ENCODE results near the gene XRCC3. TPM values are rescaled to one million over a fixed set of nuclear protein-coding genes. Genes with fewer than 3 reads are reported as not detected.

The XRCC3 gene
- total and polyA plus RNA-seq, 10 of the 15 experiments (the other 5 are each of a cell fraction or from before 2014, with no cell fraction given): 0.37 to 52.0 (median 26.8) TPM

GRCh38 chr14:103741876-103742275 lies 26.6 kb upstream of the XRCC3 start:
- no peak for TF ChIP-seq POLR2A (IDR thresholded peaks at IDR 0.05; ENCODE audit: low read depth, low read length)
- TF ChIP-seq CEBPB (IDR thresholded peaks at IDR 0.05; ENCODE audit: borderline replicate concordance in 1 of 2, low read depth in 2 of 2, low read length in 2 of 2): no peak
- no peak for TF ChIP-seq CREM (IDR thresholded peaks at IDR 0.05; ENCODE audit: low read depth)
- no peak for TF ChIP-seq ZZZ3 (IDR thresholded peaks at IDR 0.05; ENCODE audit: control insufficient read depth, insufficient read length, low read depth)
- TF ChIP-seq POLR2AphosphoS2 (IDR thresholded peaks at IDR 0.05; ENCODE audit: low read depth, low read length): no peak
- no peak for TF ChIP-seq TBL1XR1 (IDR thresholded peaks at IDR 0.05; ENCODE audit: low read depth, low read length)
- no peak for TF ChIP-seq REST (IDR thresholded peaks at IDR 0.05; ENCODE audit: low read depth, low read length)
- Histone ChIP-seq H3K4me3 (no peak overlapping the region), H3K36me3 (ENCODE audit: control insufficient read depth in 2 of 2, insufficient read depth in 2 of 2, low read length in 1 of 2) (no peaks in the 10 kb centered on the region; a peak in 2 of 4 replicates), H3K4me1 (ENCODE audit: control insufficient read depth, insufficient read depth, low read length) (no peaks in the 10 kb centered on the region), H3K27ac (ENCODE audit: control insufficient read depth, insufficient read depth) (no peak overlapping the region), H3K4me2 (ENCODE audit: control insufficient read depth, insufficient read depth) (no peak overlapping the region), H2AFZ (ENCODE audit: control insufficient read depth, low read depth, low read length) (no peak overlapping the region), H3K27me3 (replicated peaks in 1 of 2; ENCODE audit: control insufficient read depth in 2 of 2, insufficient read depth in 2 of 2, low read length in 1 of 2) (no peaks in the 10 kb centered on the region), H3K9ac (ENCODE audit: control insufficient read depth, insufficient read depth, low read length) (no peak overlapping the region), H4K20me1 (ENCODE audit: control insufficient read depth, insufficient read depth) (no peaks in the 10 kb centered on the region), H3K79me2 (ENCODE audit: control insufficient read depth, insufficient read depth, low read length) (no peaks in the 10 kb centered on the region), H3K9me3 (replicated peaks; ENCODE audit: control insufficient read depth, insufficient read depth, low read length) (no peaks in the 10 kb centered on the region)
- 79% methylated on average over 9 of the region's 9 CpGs for WGBS (ENCODE audit: insufficient coverage, insufficient replicate concordance, low lambda C conversion rate, missing lambda C conversion rate)
- BruUV-seq (replicated peaks): no TSS peak
- intact Hi-C loops (cut with micrococcal nuclease; ENCODE audit: unreplicated experiment) (no loop called here), in situ Hi-C loops (cut with MboI) (no loop called here)
- POLR2A ChIA-PET: no interaction called here
- DNase-seq (ENCODE audit: low read depth, low spot score) (no peak), FAIRE-seq (no peak), ATAC-seq (no peak)
- SMC1A ChIA-PET (ENCODE audit: uncharacterized antibody, unreplicated experiment): no interaction called here
- RAD21 ChIA-PET (ENCODE audit: unreplicated experiment): interaction anchor here (1.1 to 1.7 kb wide), 2 partner anchors 8 to 223 kb away, joined by 3 to 4 read pairs; no protein-coding TSS in a partner anchor
- CTCF ChIA-PET: no interaction called here
